AG04450 (cell line): ENCODE measurements around the gene CNR2. TPM values are rescaled to one million over a fixed set of nuclear protein-coding genes. Genes with fewer than 3 reads are reported as not detected.
"Not testable (repeated sequence)": the region's sequence is repeated elsewhere in the genome, so short reads cannot be mapped to it uniquely, and the experiment has no call there.

Experiments
- CTCF ChIA-PET: fragments of 300-600, 350-600 bp; formaldehyde crosslinking; extraction: SDS; loops from one replicate; lab custom pipeline; 2022; ENCODE audit warnings: antibody characterized with exemption, inconsistent platforms; lab: Charles Lee
- POLR2A ChIA-PET: fragments of 350-600 bp; formaldehyde crosslinking; extraction: SDS; loops from one replicate; lab custom pipeline; 2021; ENCODE audit warnings: antibody characterized with exemption, inconsistent platforms; lab: Yijun Ruan, JAX
- DNase-seq: peaks from one replicate; pipeline ENCODE4 v3.0.0-alpha.2; 2011; ENCODE audit warnings: low read depth, low spot score
- H3K27ac ChIP-seq: one replicate; pipeline ENCODE4 v1.5.1; 2012; ENCODE audit warnings: low read depth, low read length, control low read depth
- H3K27me3 ChIP-seq: one replicate; pipeline ENCODE4 v1.6.0; 2012; ENCODE audit warnings: low read length; ENCODE audit not compliant: control insufficient read depth, insufficient read depth
- H3K4me3 ChIP-seq: 2 replicates; pipeline ENCODE4 v1.5.1; 2011; ENCODE audit warnings: mild to moderate bottlenecking, low read depth, low read length, control low read depth
- H3K9me3 ChIP-seq: 2 replicates; pipeline ENCODE4 v1.5.1; 2012; ENCODE audit warnings: low read length; ENCODE audit not compliant: control insufficient read depth, insufficient read depth
- polyA plus RNA-seq: library from polyadenylated mRNA; depleted of rRNA; stranded (reverse); fragments of >200 nt; gene quantifications from 2 replicates; pipeline ENCODE4 v1.2.3, GENCODE V29; 2011
- TF ChIP-seq, protein P1 (sequence below): IDR thresholded peaks from 2 replicates; pipeline ENCODE4 v1.5.1; 2011; ENCODE audit warnings: low read depth, low read length, control low read depth, inconsistent platforms

The CNR2 gene
- polyA plus RNA-seq, 1 experiment = not detected

DNA sequence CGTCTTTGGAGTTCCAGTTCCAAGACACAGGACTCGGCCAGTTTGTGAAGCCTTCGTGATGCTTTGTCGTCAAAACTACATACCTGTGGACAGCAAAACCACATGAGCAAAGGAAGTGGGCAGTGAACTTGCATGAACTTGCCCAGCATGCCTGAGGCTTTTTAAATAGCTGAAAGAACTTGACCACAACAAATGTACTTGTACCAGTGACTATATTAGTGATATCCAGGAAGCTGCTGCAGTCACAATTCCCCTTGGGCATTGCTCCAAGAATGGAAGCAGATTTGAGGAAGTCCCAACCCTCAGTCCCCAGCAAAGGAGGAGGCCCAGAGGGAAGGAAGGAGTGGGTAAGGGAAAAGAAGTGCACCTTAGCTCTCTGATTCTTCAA lies 47.6 kb downstream of the CNR2 start:
- Histone ChIP-seq H3K9me3 (no peaks in the 10 kb centered on the region), H3K27ac (no peak overlapping the region), H3K4me3 (no peak overlapping the region), H3K27me3 (peaks cover 33% of the 10 kb centered on the region)
- DNase-seq = no peak
- CTCF ChIA-PET = interaction anchor here (1.1 kb wide), 1 partner anchor 94 kb away, joined by 4 read pairs; no protein-coding TSS in a partner anchor
- TF ChIP-seq, protein P1, sequence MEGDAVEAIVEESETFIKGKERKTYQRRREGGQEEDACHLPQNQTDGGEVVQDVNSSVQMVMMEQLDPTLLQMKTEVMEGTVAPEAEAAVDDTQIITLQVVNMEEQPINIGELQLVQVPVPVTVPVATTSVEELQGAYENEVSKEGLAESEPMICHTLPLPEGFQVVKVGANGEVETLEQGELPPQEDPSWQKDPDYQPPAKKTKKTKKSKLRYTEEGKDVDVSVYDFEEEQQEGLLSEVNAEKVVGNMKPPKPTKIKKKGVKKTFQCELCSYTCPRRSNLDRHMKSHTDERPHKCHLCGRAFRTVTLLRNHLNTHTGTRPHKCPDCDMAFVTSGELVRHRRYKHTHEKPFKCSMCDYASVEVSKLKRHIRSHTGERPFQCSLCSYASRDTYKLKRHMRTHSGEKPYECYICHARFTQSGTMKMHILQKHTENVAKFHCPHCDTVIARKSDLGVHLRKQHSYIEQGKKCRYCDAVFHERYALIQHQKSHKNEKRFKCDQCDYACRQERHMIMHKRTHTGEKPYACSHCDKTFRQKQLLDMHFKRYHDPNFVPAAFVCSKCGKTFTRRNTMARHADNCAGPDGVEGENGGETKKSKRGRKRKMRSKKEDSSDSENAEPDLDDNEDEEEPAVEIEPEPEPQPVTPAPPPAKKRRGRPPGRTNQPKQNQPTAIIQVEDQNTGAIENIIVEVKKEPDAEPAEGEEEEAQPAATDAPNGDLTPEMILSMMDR = no peak
- POLR2A ChIA-PET = no interaction called here

DNA sequence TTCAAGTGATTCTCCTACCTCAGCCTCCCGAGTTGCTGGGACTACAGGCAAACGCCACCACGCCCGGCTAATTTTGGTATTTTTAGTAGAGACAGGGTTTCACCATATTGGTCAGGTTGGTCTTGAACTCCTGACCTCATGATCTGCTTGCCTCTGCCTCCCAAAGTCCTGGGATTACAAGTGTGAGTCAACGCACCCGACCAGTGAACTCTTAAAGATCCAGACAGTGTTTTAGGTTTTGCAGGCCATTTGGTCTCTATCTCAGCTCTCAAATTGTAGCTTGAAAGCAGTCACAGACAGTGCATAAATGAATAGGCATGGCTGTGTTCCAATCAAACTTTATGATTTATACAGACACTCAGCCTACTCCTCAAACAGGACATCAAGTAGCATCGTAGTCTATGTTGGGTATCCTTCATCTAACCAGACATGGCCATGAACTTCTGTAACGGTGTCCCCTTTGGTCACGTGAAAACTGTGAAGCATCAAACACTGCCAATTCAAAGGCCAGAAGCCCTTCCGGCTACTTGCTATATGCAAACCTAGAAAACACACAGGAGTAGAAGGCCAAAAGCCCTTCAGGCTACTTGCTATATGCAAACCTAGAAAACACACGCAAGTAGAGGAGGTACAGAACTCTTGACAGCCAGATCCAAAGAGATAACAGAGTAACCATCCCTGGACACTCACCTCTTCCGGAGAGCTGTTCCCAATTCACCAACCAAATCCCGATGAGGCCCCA lies 48.2 kb downstream of the CNR2 start:
- no peak overlapping the region for H3K27ac ChIP-seq
- CTCF ChIA-PET = interaction anchor here (1.1 kb wide), 1 partner anchor 93 kb away, joined by 4 read pairs; no protein-coding TSS in a partner anchor
- no peak for DNase-seq
- H3K9me3 ChIP-seq = no peaks in the 10 kb centered on the region
- peaks cover 33% of the 10 kb centered on the region for H3K27me3 ChIP-seq
- POLR2A ChIA-PET = no interaction called here
- TF ChIP-seq, protein P1 = no peak
- no peak overlapping the region for H3K4me3 ChIP-seq

DNA sequence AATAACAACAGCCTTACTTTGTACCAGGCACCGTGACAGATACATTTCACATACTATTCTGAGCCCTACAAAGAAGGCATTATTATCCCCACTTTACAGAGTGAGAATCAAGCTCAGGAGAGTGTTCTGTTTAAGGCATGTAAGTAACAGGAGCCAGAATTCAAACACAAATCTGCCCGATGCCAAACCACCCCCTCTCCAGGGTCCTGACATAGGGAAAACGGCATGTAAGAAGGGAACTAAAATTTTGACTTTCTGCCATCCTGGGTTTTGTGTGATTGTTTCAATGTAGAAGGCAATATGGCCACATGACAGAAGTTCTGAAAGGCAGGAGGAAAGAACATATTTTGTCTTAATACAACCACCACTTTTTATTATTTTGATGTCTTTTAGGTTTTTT lies 50.5 kb downstream of the CNR2 start:
- ChIA-PET CTCF (no interaction called here), POLR2A (interaction anchor here (0.7 kb wide), 1 partner anchor 37 kb away, joined by 5 read pairs; no protein-coding TSS in a partner anchor)
- H3K4me3 ChIP-seq = no peak overlapping the region
- H3K27me3 ChIP-seq = peaks cover 25% of the 10 kb centered on the region
- no peaks in the 10 kb centered on the region for H3K9me3 ChIP-seq
- DNase-seq = no peak
- TF ChIP-seq, protein P1 = no peak
- H3K27ac ChIP-seq = no peak overlapping the region

DNA sequence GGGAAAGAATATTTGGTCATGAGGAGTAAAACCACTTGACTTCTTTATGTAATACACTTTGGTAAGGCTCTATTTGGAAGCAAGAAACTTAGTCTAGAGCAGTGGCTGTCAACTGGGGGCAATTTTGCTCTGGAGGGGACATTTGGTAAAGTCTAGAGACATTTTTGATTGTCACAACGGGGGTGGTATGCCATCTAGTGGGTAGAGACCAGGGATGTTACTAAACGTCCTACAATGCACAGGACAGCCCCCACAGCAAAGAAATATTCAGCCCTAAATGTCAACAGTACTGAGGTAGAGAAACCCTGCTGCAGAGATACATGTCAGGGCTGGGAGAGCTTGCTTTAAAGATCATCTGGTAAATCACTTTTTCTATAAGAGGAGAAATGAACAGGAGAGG lies 58.6 kb downstream of the CNR2 start:
- Histone ChIP-seq H3K4me3 (no peak overlapping the region), H3K9me3 (no peaks in the 10 kb centered on the region; the same call in 1 of the 2 replicates), H3K27ac (no peak overlapping the region), H3K27me3 (peaks cover 4% of the 10 kb centered on the region)
- ChIA-PET CTCF (interaction anchor here (0.7 to 2.2 kb wide), 2 partner anchors 83 to 981 kb away, joined by 3 to 16 read pairs; no protein-coding TSS in a partner anchor), POLR2A (interaction anchor here (0.5 kb wide), 1 partner anchor 22 kb away, joined by 5 read pairs; no protein-coding TSS in a partner anchor)
- DNase-seq = no peak
- TF ChIP-seq, protein P1 = peak; percentile 29

DNA sequence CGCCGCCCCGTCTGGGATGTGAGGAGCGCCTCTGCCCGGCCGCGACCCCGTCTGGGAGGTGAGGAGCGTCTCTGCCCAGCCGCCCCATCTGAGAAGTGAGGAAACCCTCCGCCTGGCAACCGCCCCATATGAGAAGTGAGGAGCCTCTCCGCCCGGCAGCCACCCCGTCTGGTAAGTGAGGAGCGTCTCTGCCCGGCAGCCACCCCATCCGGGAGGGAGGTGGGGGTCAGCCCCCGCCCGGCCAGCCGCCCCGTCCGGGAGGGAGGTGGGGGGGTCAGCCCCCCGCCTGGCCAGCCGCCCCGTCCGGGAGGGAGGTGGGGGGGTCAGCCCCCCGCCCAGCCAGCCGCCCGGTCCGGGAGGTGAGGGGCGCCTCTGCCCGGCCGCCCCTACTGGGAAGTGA lies 60.0 kb downstream of the CNR2 start:
- POLR2A ChIA-PET, H3K27me3 ChIP-seq, H3K9me3 ChIP-seq, CTCF ChIA-PET, H3K4me3 ChIP-seq, H3K27ac ChIP-seq, DNase-seq: not testable (repeated sequence)

DNA sequence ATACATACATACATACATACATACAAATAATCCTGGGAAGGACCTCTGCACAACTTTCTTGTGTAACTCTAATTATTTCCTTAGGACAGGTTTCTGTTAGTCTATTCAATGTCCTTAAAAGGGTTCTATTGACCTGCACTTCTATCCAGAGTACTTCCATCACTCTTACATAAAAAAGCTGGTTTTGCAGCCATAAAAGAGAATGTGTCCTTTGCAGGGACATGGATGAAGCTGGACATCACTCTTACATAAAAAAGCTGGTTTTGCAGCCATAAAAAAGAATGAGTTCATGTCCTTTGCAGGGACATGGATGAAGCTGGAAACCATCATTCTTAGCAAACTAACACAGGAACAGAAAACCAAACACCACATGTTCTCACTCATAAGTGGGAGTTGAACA lies 61.8 kb downstream of the CNR2 start:
- POLR2A ChIA-PET, H3K27me3 ChIP-seq, CTCF ChIA-PET, H3K9me3 ChIP-seq, H3K27ac ChIP-seq, DNase-seq, H3K4me3 ChIP-seq: not testable (repeated sequence)
